Measurements from ENCODE around the gene CD164. TPM values are rescaled to one million over a fixed set of nuclear protein-coding genes. Genes with fewer than 3 reads are reported as not detected.
A peak's percentile ranks its signal among the peaks of the same experiment; 100 is the strongest.
"Not testable (repeated sequence)": the region's sequence is repeated elsewhere in the genome, so short reads cannot be mapped to it uniquely, and the experiment has no call there.

Gene CD164
- total and polyA plus RNA-seq, 2 donors (not counting 3 experiments of a cell fraction or from before 2014, with no cell fraction given), result 116 to 172 TPM

DNA sequence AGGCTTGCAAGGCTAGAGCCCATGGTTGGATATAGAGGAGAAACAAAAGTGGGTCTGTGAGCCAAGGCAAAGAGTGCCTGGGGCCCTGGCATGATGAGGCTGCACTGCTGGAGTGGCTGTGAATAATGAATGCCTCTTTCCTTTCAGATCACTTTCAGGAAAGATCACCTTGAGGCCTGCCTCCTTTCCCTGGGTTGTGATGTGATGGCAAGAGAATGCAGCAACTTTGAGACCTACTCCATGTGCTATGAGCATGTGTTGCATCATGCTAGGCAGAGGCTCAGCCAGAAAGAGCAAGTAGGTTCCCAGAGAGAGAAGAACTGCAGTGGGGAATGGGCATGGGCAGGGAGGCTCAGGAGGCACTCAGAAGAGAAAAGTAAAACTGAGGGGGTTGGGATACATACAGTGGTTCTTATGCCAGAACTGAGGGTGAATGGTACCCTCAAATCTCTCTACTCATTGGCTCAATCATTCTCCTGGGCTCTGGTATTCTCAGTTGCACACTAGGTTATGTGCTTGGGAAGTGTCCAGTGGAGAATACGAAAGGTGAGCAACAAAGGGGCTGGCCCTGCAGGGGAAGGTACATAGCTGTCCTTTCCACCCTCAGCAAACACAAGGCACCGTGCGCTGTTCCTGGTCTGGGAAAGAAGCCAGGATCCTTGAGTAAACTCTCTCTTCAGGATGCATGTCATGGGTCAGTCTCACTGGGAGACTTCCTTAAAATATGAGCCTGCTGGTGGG is 45.9 kb downstream of the CD164 start:
- intact Hi-C loops (cut with micrococcal nuclease), result no loop called here
- POLR2A ChIA-PET, result interaction anchor here (0.6 kb wide), 1 partner anchor 800 kb away, joined by 5 read pairs; no protein-coding TSS in a partner anchor

DNA sequence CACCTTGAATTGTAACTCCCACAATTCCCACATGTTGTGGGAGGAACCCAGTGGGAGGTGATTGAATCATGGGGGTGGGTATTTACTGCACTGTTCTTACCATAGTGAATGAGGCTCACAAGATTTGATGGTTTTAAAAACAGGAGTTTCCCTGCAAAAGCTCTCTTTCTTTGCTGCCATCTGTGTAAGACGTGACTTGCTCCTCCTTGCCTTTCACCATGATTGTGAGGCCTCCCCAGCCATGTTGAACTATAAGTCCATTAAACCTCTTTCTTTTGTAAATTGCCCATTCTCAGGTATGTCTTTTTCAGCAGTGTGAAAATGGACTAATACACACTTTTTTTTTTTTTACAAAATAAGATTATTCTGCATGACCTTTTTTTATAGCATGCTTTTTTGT is 48.4 kb downstream of the CD164 start:
- H4K20me1 ChIP-seq (replicated peaks; ENCODE audit: control insufficient read depth, extremely low read depth, insufficient read depth, low read length); H3K27me3 ChIP-seq (ENCODE audit: control insufficient read depth in 2 of 2, insufficient read depth in 2 of 2, low read length in 2 of 2); H3K79me2 ChIP-seq (ENCODE audit: control insufficient read depth, insufficient read depth, low read length); BruUV-seq (replicated peaks); intact Hi-C loops (cut with micrococcal nuclease); dilution Hi-C loops (cut with MboI; ENCODE audit: extremely low pct_ligation_motif_present, low sequenced_read_pairs); H2AFZ ChIP-seq (ENCODE audit: low read depth, low read length); H3K4me2 ChIP-seq (ENCODE audit: insufficient read depth, low read length); H3K9ac ChIP-seq (replicated peaks; ENCODE audit: extremely low read depth, insufficient read depth, low read length); CTCF ChIA-PET; H3K36me3 ChIP-seq (ENCODE audit: control insufficient read depth in 2 of 2, extremely low read depth in 1 of 2, insufficient read depth in 2 of 2, low read length in 2 of 2); FAIRE-seq; H3K4me3 ChIP-seq (replicated peaks in 1 of 3; ENCODE audit: insufficient read depth in 1 of 3, low read depth in 1 of 3, low read length in 3 of 3); DNase-seq (ENCODE audit: low read depth, low spot score); H3K4me1 ChIP-seq (ENCODE audit: control insufficient read depth, extremely low read depth, insufficient read depth, low read length); H3K9me3 ChIP-seq (replicated peaks; ENCODE audit: control insufficient read depth, insufficient read depth, low read length); H3K9me1 ChIP-seq (replicated peaks; ENCODE audit: control insufficient read depth, extremely low read depth, insufficient read depth, low read length); H3K27ac ChIP-seq (ENCODE audit: insufficient read depth, low read depth, low read length): not testable (repeated sequence)
- POLR2A ChIA-PET, result interaction anchor here (0.6 kb wide), 1 partner anchor 1328 kb away, joined by 3 read pairs; no protein-coding TSS in a partner anchor

More for the DNA sequence above, 45.9 kb downstream of the CD164 start:
- Histone ChIP-seq H3K4me3 (replicated peaks in 1 of 3; ENCODE audit: insufficient read depth in 1 of 3, low read depth in 1 of 3, low read length in 3 of 3) (no peak overlapping the region), H3K4me2 (ENCODE audit: insufficient read depth, low read length) (no peak overlapping the region), H3K36me3 (ENCODE audit: control insufficient read depth in 2 of 2, extremely low read depth in 1 of 2, insufficient read depth in 2 of 2, low read length in 2 of 2) (no peaks in the 10 kb centered on the region), H3K27me3 (ENCODE audit: control insufficient read depth in 2 of 2, insufficient read depth in 2 of 2, low read length in 2 of 2) (no peaks in the 10 kb centered on the region), H3K79me2 (ENCODE audit: control insufficient read depth, insufficient read depth, low read length) (no peaks in the 10 kb centered on the region), H4K20me1 (replicated peaks; ENCODE audit: control insufficient read depth, extremely low read depth, insufficient read depth, low read length) (no peaks in the 10 kb centered on the region), H2AFZ (ENCODE audit: low read depth, low read length) (no peak overlapping the region), H3K4me1 (ENCODE audit: control insufficient read depth, extremely low read depth, insufficient read depth, low read length) (no peaks in the 10 kb centered on the region), H3K9me1 (replicated peaks; ENCODE audit: control insufficient read depth, extremely low read depth, insufficient read depth, low read length) (no peaks in the 10 kb centered on the region), H3K9ac (replicated peaks; ENCODE audit: extremely low read depth, insufficient read depth, low read length) (no peak overlapping the region), H3K9me3 (replicated peaks; ENCODE audit: control insufficient read depth, insufficient read depth, low read length) (no peaks in the 10 kb centered on the region), H3K27ac (ENCODE audit: insufficient read depth, low read depth, low read length) (no peak overlapping the region)
- no TSS peak for BruUV-seq (replicated peaks)
- TF ChIP-seq MYC (IDR thresholded peaks at IDR 0.05; ENCODE audit: low read depth, low read length) (no peak), FOS (IDR thresholded peaks at IDR 0.05; ENCODE audit: borderline replicate concordance, insufficient read depth, low read length) (no peak), GATA2 (IDR thresholded peaks at IDR 0.05; ENCODE audit: insufficient read depth, insufficient read length, low read depth, low read length) (no peak), POLR2AphosphoS5 (IDR thresholded peaks at IDR 0.05; ENCODE audit: insufficient read depth, low read depth, low read length) (no peak), POLR2A (IDR thresholded peaks at IDR 0.05; ENCODE audit: low read depth, low read length) (no peak), EZH2 (IDR thresholded peaks at IDR 0.05; ENCODE audit: borderline replicate concordance, low read depth, low read length, severe bottlenecking) (no peak), JUN (IDR thresholded peaks at IDR 0.05; ENCODE audit: borderline replicate concordance, insufficient read depth, insufficient read length, low read depth) (no peak)
- TF ChIP-seq, protein P1, sequence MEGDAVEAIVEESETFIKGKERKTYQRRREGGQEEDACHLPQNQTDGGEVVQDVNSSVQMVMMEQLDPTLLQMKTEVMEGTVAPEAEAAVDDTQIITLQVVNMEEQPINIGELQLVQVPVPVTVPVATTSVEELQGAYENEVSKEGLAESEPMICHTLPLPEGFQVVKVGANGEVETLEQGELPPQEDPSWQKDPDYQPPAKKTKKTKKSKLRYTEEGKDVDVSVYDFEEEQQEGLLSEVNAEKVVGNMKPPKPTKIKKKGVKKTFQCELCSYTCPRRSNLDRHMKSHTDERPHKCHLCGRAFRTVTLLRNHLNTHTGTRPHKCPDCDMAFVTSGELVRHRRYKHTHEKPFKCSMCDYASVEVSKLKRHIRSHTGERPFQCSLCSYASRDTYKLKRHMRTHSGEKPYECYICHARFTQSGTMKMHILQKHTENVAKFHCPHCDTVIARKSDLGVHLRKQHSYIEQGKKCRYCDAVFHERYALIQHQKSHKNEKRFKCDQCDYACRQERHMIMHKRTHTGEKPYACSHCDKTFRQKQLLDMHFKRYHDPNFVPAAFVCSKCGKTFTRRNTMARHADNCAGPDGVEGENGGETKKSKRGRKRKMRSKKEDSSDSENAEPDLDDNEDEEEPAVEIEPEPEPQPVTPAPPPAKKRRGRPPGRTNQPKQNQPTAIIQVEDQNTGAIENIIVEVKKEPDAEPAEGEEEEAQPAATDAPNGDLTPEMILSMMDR (IDR thresholded peaks at IDR 0.05; ENCODE audit: extremely low read depth in 1 of 2, insufficient read depth in 1 of 2, low read depth in 1 of 2, low read length in 2 of 2), result no peak
- TF ChIP-seq, protein P2, sequence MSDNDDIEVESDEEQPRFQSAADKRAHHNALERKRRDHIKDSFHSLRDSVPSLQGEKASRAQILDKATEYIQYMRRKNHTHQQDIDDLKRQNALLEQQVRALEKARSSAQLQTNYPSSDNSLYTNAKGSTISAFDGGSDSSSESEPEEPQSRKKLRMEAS (IDR thresholded peaks at IDR 0.05; ENCODE audit: insufficient read depth, insufficient read length), result no peak
- dilution Hi-C loops (cut with MboI; ENCODE audit: extremely low pct_ligation_motif_present, low sequenced_read_pairs), result no loop called here
- DNase-seq (ENCODE audit: low read depth, low spot score) (peak; percentile 18), FAIRE-seq (no peak)
- CTCF ChIA-PET, result interaction anchor here (0.6 kb wide), 1 partner anchor 228 kb away, joined by 3 read pairs; no protein-coding TSS in a partner anchor

Data from endothelial cell of umbilical vein (primary cell).